ENCODE data around the gene IL16. TPM values are rescaled to one million over a fixed set of nuclear protein-coding genes. Genes with fewer than 3 reads are reported as not detected.

IL16 gene
- polyA plus RNA-seq, 1 donor from 2014 or later: not detected

DNA sequence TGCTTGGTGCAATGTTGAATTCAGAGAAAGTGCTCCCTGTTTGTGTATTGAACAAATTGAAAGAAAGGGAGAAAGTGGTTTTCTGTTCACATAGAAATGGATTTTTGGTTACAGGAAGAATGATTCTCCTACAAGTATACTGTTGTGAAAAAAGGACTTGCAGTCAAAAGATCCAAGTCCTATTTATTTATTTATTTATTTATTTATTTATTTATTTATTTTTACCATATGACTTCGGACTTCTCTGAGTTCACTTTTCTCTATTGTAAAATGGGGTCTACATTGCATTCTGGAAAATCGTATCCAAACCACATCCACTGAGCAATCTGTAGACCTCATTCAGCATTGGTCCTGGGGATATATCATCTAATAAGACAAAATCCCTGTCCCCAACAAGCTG is 81.2 kb downstream of the IL16 start:
- H3K9me3 ChIP-seq (ENCODE audit: low read length): no peaks in the 10 kb centered on the region
- H3K27ac ChIP-seq (ENCODE audit: low read length): no peak overlapping the region
- no peak overlapping the region for H3K4me3 ChIP-seq (ENCODE audit: low read length)
- H3F3A ChIP-seq (ENCODE audit: insufficient read depth, low read length, poor library complexity, severe bottlenecking): no peaks in the 10 kb centered on the region
- no peak overlapping the region for H2AFZ ChIP-seq (ENCODE audit: low read depth, low read length)
- H3K9me2 ChIP-seq (ENCODE audit: insufficient read depth, low read length): no peaks in the 10 kb centered on the region
- no peaks in the 10 kb centered on the region for H4K20me1 ChIP-seq (ENCODE audit: insufficient read depth)
- TF ChIP-seq SMC3 (conservative IDR thresholded peaks at IDR 0.05; ENCODE audit: poor library complexity) (no peak), TAF1 (IDR thresholded peaks at IDR 0.05; ENCODE audit: low read depth) (no peak), RAD21 (conservative IDR thresholded peaks at IDR 0.05) (no peak), POLR2AphosphoS5 (IDR thresholded peaks at IDR 0.05) (no peak), EP300 (conservative IDR thresholded peaks at IDR 0.05; ENCODE audit: poor library complexity, severe bottlenecking) (no peak)
- TF ChIP-seq, protein P1, sequence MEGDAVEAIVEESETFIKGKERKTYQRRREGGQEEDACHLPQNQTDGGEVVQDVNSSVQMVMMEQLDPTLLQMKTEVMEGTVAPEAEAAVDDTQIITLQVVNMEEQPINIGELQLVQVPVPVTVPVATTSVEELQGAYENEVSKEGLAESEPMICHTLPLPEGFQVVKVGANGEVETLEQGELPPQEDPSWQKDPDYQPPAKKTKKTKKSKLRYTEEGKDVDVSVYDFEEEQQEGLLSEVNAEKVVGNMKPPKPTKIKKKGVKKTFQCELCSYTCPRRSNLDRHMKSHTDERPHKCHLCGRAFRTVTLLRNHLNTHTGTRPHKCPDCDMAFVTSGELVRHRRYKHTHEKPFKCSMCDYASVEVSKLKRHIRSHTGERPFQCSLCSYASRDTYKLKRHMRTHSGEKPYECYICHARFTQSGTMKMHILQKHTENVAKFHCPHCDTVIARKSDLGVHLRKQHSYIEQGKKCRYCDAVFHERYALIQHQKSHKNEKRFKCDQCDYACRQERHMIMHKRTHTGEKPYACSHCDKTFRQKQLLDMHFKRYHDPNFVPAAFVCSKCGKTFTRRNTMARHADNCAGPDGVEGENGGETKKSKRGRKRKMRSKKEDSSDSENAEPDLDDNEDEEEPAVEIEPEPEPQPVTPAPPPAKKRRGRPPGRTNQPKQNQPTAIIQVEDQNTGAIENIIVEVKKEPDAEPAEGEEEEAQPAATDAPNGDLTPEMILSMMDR (IDR thresholded peaks at IDR 0.05; ENCODE audit: poor library complexity, severe bottlenecking): no peak
- H3K4me2 ChIP-seq (ENCODE audit: low read length): no peak overlapping the region
- no peaks in the 10 kb centered on the region for H3K27me3 ChIP-seq (ENCODE audit: insufficient read depth, low read depth, low read length)
- no peaks in the 10 kb centered on the region for H3K36me3 ChIP-seq (ENCODE audit: insufficient read depth, low read length)
- H3K9ac ChIP-seq (ENCODE audit: low read length): no peak overlapping the region
- H3K79me2 ChIP-seq (replicated peaks; ENCODE audit: insufficient read depth, low read length): no peaks in the 10 kb centered on the region

DNA sequence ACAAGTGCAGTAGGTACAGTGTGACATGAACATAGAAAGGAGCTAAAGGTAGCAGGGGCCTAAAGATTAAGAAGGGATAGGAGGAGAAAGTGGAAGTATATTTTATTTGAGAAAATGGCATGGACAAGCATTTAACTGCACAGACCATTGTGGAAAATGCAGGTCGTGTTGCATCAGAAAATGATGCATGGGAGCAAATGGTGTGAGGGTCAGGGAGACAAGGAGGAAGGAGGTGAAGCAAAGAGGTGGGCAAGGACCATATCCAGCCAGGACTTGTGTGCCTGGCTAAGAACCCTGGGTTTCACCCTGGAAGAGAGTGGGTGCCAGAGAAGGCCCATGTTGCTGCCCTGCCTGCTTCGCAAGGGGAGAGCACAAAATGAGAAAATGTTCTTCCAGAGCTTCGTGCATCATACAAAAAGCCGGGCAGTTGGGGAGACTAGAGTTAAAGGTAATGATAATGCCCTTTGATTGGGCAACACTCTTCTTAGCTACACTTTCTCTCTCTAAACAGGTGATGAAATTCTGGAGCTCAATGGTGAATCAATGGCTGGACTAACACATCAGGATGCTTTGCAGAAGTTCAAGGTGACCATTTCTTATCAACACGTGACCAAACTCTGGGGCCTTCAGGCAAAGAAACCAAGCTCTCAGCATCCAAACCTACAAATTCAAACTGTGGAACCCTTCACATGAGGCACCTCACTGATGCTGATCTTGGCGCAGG is 81.8 kb downstream of the IL16 start:
- Histone ChIP-seq H3K36me3 (ENCODE audit: insufficient read depth, low read length) (no peaks in the 10 kb centered on the region), H3K79me2 (replicated peaks; ENCODE audit: insufficient read depth, low read length) (no peaks in the 10 kb centered on the region), H3K4me2 (ENCODE audit: low read length) (no peak overlapping the region), H4K20me1 (ENCODE audit: insufficient read depth) (no peaks in the 10 kb centered on the region), H3K27me3 (ENCODE audit: insufficient read depth, low read depth, low read length) (no peaks in the 10 kb centered on the region), H2AFZ (ENCODE audit: low read depth, low read length) (no peak overlapping the region), H3K4me3 (ENCODE audit: low read length) (no peak overlapping the region), H3K9ac (ENCODE audit: low read length) (no peak overlapping the region), H3K27ac (ENCODE audit: low read length) (no peak overlapping the region), H3K9me3 (ENCODE audit: low read length) (no peaks in the 10 kb centered on the region), H3F3A (ENCODE audit: insufficient read depth, low read length, poor library complexity, severe bottlenecking) (no peaks in the 10 kb centered on the region), H3K9me2 (ENCODE audit: insufficient read depth, low read length) (no peaks in the 10 kb centered on the region)
- no peak for TF ChIP-seq EZH2 (IDR thresholded peaks at IDR 0.05; ENCODE audit: borderline replicate concordance, insufficient read depth, low read length, poor library complexity, severe bottlenecking)
- TF ChIP-seq SMC3 (conservative IDR thresholded peaks at IDR 0.05; ENCODE audit: poor library complexity): no peak
- TF ChIP-seq RAD21 (conservative IDR thresholded peaks at IDR 0.05): no peak
- TF ChIP-seq EP300 (conservative IDR thresholded peaks at IDR 0.05; ENCODE audit: poor library complexity, severe bottlenecking): no peak
- no peak for TF ChIP-seq MXI1 (conservative IDR thresholded peaks at IDR 0.05; ENCODE audit: poor library complexity, severe bottlenecking)
- TF ChIP-seq POLR2AphosphoS5 (IDR thresholded peaks at IDR 0.05): no peak
- TF ChIP-seq TAF1 (IDR thresholded peaks at IDR 0.05; ENCODE audit: low read depth): no peak
- TF ChIP-seq, protein P2, sequence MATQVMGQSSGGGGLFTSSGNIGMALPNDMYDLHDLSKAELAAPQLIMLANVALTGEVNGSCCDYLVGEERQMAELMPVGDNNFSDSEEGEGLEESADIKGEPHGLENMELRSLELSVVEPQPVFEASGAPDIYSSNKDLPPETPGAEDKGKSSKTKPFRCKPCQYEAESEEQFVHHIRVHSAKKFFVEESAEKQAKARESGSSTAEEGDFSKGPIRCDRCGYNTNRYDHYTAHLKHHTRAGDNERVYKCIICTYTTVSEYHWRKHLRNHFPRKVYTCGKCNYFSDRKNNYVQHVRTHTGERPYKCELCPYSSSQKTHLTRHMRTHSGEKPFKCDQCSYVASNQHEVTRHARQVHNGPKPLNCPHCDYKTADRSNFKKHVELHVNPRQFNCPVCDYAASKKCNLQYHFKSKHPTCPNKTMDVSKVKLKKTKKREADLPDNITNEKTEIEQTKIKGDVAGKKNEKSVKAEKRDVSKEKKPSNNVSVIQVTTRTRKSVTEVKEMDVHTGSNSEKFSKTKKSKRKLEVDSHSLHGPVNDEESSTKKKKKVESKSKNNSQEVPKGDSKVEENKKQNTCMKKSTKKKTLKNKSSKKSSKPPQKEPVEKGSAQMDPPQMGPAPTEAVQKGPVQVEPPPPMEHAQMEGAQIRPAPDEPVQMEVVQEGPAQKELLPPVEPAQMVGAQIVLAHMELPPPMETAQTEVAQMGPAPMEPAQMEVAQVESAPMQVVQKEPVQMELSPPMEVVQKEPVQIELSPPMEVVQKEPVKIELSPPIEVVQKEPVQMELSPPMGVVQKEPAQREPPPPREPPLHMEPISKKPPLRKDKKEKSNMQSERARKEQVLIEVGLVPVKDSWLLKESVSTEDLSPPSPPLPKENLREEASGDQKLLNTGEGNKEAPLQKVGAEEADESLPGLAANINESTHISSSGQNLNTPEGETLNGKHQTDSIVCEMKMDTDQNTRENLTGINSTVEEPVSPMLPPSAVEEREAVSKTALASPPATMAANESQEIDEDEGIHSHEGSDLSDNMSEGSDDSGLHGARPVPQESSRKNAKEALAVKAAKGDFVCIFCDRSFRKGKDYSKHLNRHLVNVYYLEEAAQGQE (IDR thresholded peaks at IDR 0.05; ENCODE audit: borderline replicate concordance): no peak
- TF ChIP-seq, protein P1 (IDR thresholded peaks at IDR 0.05; ENCODE audit: poor library complexity, severe bottlenecking): no peak

Measured in neural cell (in vitro differentiated cells).